ENCODE data around the gene SEPTIN11. TPM values are rescaled to one million over a fixed set of nuclear protein-coding genes. Genes with fewer than 3 reads are reported as not detected.

The SEPTIN11 gene
- total RNA-seq, 1 donor from 2014 or later = 111 TPM

- Histone ChIP-seq H3K4me1 (peaks cover 27% of the 10 kb centered on the region), H3K27ac (no peak overlapping the region), H3K4me3 (no peak overlapping the region), H3K27me3 (no peaks in the 10 kb centered on the region), H3K9me3 (no peaks in the 10 kb centered on the region), H3K36me3 (no peaks in the 10 kb centered on the region)
- intact Hi-C loops (cut with DNase I) = loop anchor here (10.0 kb wide), 1 partner anchor 97 kb away; no protein-coding TSS in a partner anchor
- DNase-seq (ENCODE audit: extremely low spot score in 2 of 2) = no peak
- TF ChIP-seq POLR2AphosphoS5 (IDR thresholded peaks at IDR 0.05; ENCODE audit: insufficient read depth in 1 of 2, low read depth in 1 of 2) (no peak), CTCF (IDR thresholded peaks at IDR 0.05) (no peak), POLR2A (IDR thresholded peaks at IDR 0.05) (no peak)
Measured at GRCh38 chr4:76947369-76947768, 2.2 kb upstream of the SEPTIN11 start.

GRCh38 chr4:76948443-76949275 lies 893 bp upstream of the SEPTIN11 start:
- Histone ChIP-seq H3K4me3 (peak overlapping the region; percentile 73 to 76), H3K9me3 (no peaks in the 10 kb centered on the region), H3K27me3 (no peaks in the 10 kb centered on the region), H3K27ac (peak overlapping the region; percentile 85), H3K36me3 (no peaks in the 10 kb centered on the region), H3K4me1 (peaks cover 38% of the 10 kb centered on the region)
- intact Hi-C loops (cut with DNase I) = loop anchor here (2.0 to 10.0 kb wide), 2 partner anchors 36 to 96 kb away; no protein-coding TSS in a partner anchor
- DNase-seq (ENCODE audit: extremely low spot score in 2 of 2) = no peak
- no peak for TF ChIP-seq POLR2A (IDR thresholded peaks at IDR 0.05)
- no peak for TF ChIP-seq POLR2AphosphoS5 (IDR thresholded peaks at IDR 0.05; ENCODE audit: insufficient read depth in 1 of 2, low read depth in 1 of 2)
- TF ChIP-seq CTCF (IDR thresholded peaks at IDR 0.05) = no peak

- peak in 1 of 2 donors; percentile 70 for TF ChIP-seq POLR2AphosphoS5 (IDR thresholded peaks at IDR 0.05; ENCODE audit: insufficient read depth in 1 of 2, low read depth in 1 of 2)
- no peak for TF ChIP-seq POLR2A (IDR thresholded peaks at IDR 0.05)
- Histone ChIP-seq H3K4me1 (peaks cover 38% of the 10 kb centered on the region), H3K9me3 (no peaks in the 10 kb centered on the region), H3K27ac (peak overlapping the region; percentile 85), H3K36me3 (no peaks in the 10 kb centered on the region), H3K27me3 (no peaks in the 10 kb centered on the region), H3K4me3 (peak overlapping the region; percentile 73 to 76)
- intact Hi-C loops (cut with DNase I) = no loop called here
- DNase-seq (ENCODE audit: extremely low spot score in 2 of 2) = no peak
Measured at GRCh38 chr4:76950052-76950955, 752 bp downstream of the SEPTIN11 start.

- DNase-seq (ENCODE audit: extremely low spot score in 2 of 2) = no peak
- TF ChIP-seq POLR2A (IDR thresholded peaks at IDR 0.05) (no peak), POLR2AphosphoS5 (IDR thresholded peaks at IDR 0.05; ENCODE audit: insufficient read depth in 1 of 2, low read depth in 1 of 2) (no peak), CTCF (IDR thresholded peaks at IDR 0.05) (no peak)
- no peaks in the 10 kb centered on the region for H3K36me3 ChIP-seq
- H3K9me3 ChIP-seq = no peaks in the 10 kb centered on the region
- no peaks in the 10 kb centered on the region for H3K27me3 ChIP-seq
- intact Hi-C loops (cut with DNase I) = no loop called here
- H3K4me3 ChIP-seq = peak overlapping the region; percentile 73 to 76
- peak overlapping the region; percentile 85 for H3K27ac ChIP-seq
- H3K4me1 ChIP-seq = peaks cover 38% of the 10 kb centered on the region
Measured at GRCh38 chr4:76950956-76951671, 1.6 kb downstream of the SEPTIN11 start.

GRCh38 chr4:76951672-76952010 lies 2.1 kb downstream of the SEPTIN11 start:
- no peak for TF ChIP-seq POLR2A (IDR thresholded peaks at IDR 0.05)
- TF ChIP-seq POLR2AphosphoS5 (IDR thresholded peaks at IDR 0.05; ENCODE audit: insufficient read depth in 1 of 2, low read depth in 1 of 2) = no peak
- no peak for TF ChIP-seq CTCF (IDR thresholded peaks at IDR 0.05)
- no peaks in the 10 kb centered on the region for H3K9me3 ChIP-seq
- no peaks in the 10 kb centered on the region for H3K36me3 ChIP-seq
- H3K4me1 ChIP-seq = peaks cover 38% of the 10 kb centered on the region
- no peak for DNase-seq (ENCODE audit: extremely low spot score in 2 of 2)
- intact Hi-C loops (cut with DNase I) = no loop called here
- peak overlapping the region; percentile 85 for H3K27ac ChIP-seq
- peak overlapping the region; percentile 73 to 76 for H3K4me3 ChIP-seq
- no peaks in the 10 kb centered on the region for H3K27me3 ChIP-seq
